Measurements from ENCODE around the gene LETMD1. TPM values are rescaled to one million over a fixed set of nuclear protein-coding genes. Genes with fewer than 3 reads are reported as not detected.

LETMD1 gene
- total and polyA plus RNA-seq, 2 donors (not counting 3 experiments of a cell fraction or from before 2014, with no cell fraction given): 38.9 to 47.7 TPM

DNA sequence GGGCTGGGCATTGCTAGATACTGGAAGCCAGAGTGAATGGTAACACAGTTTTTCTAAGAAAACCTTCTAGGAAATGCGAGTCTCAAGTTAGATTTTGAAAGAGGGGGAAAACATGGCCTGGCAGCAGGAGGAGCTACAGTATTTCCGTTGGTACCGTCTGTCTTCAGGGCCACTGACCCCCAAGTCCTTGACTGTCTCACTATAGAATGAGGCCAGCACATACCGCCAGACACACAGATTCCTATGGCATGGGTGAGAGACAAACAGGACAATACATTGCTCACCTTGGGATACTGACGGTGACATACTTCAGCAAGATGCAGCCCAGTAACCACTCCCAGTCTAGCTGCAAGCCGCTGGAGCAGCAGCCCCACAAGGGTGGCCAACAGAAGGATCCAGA lies 43.6 kb upstream of the LETMD1 start:
- no peak overlapping the region for H3K4me2 ChIP-seq (ENCODE audit: insufficient read depth, low read length)
- H2AFZ ChIP-seq (ENCODE audit: low read depth, low read length): no peak overlapping the region
- H3K4me3 ChIP-seq (replicated peaks in 1 of 3; ENCODE audit: insufficient read depth in 1 of 3, low read depth in 1 of 3, low read length in 3 of 3): no peak overlapping the region
- H3K36me3 ChIP-seq (ENCODE audit: control insufficient read depth in 2 of 2, extremely low read depth in 1 of 2, insufficient read depth in 2 of 2, low read length in 2 of 2): peaks cover 0 to 3% of the 10 kb centered on the region in 2 experiments
- no peak for TF ChIP-seq MYC (IDR thresholded peaks at IDR 0.05; ENCODE audit: low read depth, low read length)
- TF ChIP-seq, protein P1, sequence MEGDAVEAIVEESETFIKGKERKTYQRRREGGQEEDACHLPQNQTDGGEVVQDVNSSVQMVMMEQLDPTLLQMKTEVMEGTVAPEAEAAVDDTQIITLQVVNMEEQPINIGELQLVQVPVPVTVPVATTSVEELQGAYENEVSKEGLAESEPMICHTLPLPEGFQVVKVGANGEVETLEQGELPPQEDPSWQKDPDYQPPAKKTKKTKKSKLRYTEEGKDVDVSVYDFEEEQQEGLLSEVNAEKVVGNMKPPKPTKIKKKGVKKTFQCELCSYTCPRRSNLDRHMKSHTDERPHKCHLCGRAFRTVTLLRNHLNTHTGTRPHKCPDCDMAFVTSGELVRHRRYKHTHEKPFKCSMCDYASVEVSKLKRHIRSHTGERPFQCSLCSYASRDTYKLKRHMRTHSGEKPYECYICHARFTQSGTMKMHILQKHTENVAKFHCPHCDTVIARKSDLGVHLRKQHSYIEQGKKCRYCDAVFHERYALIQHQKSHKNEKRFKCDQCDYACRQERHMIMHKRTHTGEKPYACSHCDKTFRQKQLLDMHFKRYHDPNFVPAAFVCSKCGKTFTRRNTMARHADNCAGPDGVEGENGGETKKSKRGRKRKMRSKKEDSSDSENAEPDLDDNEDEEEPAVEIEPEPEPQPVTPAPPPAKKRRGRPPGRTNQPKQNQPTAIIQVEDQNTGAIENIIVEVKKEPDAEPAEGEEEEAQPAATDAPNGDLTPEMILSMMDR (IDR thresholded peaks at IDR 0.05; ENCODE audit: extremely low read depth in 1 of 2, insufficient read depth in 1 of 2, low read depth in 1 of 2, low read length in 2 of 2): no peak
- no peak for TF ChIP-seq JUN (IDR thresholded peaks at IDR 0.05; ENCODE audit: borderline replicate concordance, insufficient read depth, insufficient read length, low read depth)
- TF ChIP-seq POLR2A (IDR thresholded peaks at IDR 0.05; ENCODE audit: low read depth, low read length): no peak
- TF ChIP-seq POLR2AphosphoS5 (IDR thresholded peaks at IDR 0.05; ENCODE audit: insufficient read depth, low read depth, low read length): no peak
- TF ChIP-seq EZH2 (IDR thresholded peaks at IDR 0.05; ENCODE audit: borderline replicate concordance, low read depth, low read length, severe bottlenecking): no peak
- TF ChIP-seq, protein P2, sequence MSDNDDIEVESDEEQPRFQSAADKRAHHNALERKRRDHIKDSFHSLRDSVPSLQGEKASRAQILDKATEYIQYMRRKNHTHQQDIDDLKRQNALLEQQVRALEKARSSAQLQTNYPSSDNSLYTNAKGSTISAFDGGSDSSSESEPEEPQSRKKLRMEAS (IDR thresholded peaks at IDR 0.05; ENCODE audit: insufficient read depth, insufficient read length): no peak
- no peak for TF ChIP-seq FOS (IDR thresholded peaks at IDR 0.05; ENCODE audit: borderline replicate concordance, insufficient read depth, low read length)
- TF ChIP-seq GATA2 (IDR thresholded peaks at IDR 0.05; ENCODE audit: insufficient read depth, insufficient read length, low read depth, low read length): no peak
- intact Hi-C loops (cut with micrococcal nuclease) (no loop called here), dilution Hi-C loops (cut with MboI; ENCODE audit: extremely low pct_ligation_motif_present, low sequenced_read_pairs) (no loop called here)
- no peaks in the 10 kb centered on the region for H4K20me1 ChIP-seq (replicated peaks; ENCODE audit: control insufficient read depth, extremely low read depth, insufficient read depth, low read length)
- H3K4me1 ChIP-seq (ENCODE audit: control insufficient read depth, extremely low read depth, insufficient read depth, low read length): no peaks in the 10 kb centered on the region
- no peaks in the 10 kb centered on the region for H3K9me3 ChIP-seq (replicated peaks; ENCODE audit: control insufficient read depth, insufficient read depth, low read length)
- no peaks in the 10 kb centered on the region for H3K27me3 ChIP-seq (ENCODE audit: control insufficient read depth in 2 of 2, insufficient read depth in 2 of 2, low read length in 2 of 2)
- POLR2A ChIA-PET: no interaction called here
- CTCF ChIA-PET: interaction anchor here (0.8 to 1.2 kb wide), 2 partner anchors 21 to 337 kb away, joined by 3 read pairs; partner anchors contain the start of gene SLC11A2
- BruUV-seq (replicated peaks): no TSS peak
- DNase-seq (ENCODE audit: low read depth, low spot score): no peak
- H3K27ac ChIP-seq (ENCODE audit: insufficient read depth, low read depth, low read length): no peak overlapping the region
- H3K9me1 ChIP-seq (replicated peaks; ENCODE audit: control insufficient read depth, extremely low read depth, insufficient read depth, low read length): no peaks in the 10 kb centered on the region
- FAIRE-seq: no peak
- H3K9ac ChIP-seq (replicated peaks; ENCODE audit: extremely low read depth, insufficient read depth, low read length): no peak overlapping the region
- peaks cover 6% of the 10 kb centered on the region for H3K79me2 ChIP-seq (ENCODE audit: control insufficient read depth, insufficient read depth, low read length)

Data from endothelial cell of umbilical vein (primary cell).